ENCODE measurements around the gene CDCA5. TPM values are rescaled to one million over a fixed set of nuclear protein-coding genes. Genes with fewer than 3 reads are reported as not detected.

Gene CDCA5
- polyA plus RNA-seq, 3 donors = 0.20 to 0.28 TPM; not detected in 1

GRCh38 chr11:65107078-65107477 is 23.2 kb upstream of the CDCA5 start:
- DNase-seq = no peak

GRCh38 chr11:65104628-65105027 is 20.8 kb upstream of the CDCA5 start:
- no peak overlapping the region for H3K4me3 Mint-ChIP-seq
- Histone ChIP-seq H3K9ac (ENCODE audit: insufficient read depth, low read length, poor library complexity, severe bottlenecking) (no peak overlapping the region), H3K4me1 (ENCODE audit: control insufficient read depth in 1 of 2, insufficient read depth in 2 of 2, low read length in 2 of 2) (no peaks in the 10 kb centered on the region), H3K79me2 (ENCODE audit: insufficient read depth, low read length) (peaks cover 17% of the 10 kb centered on the region), H3K36me3 (replicated peaks in 1 of 2; ENCODE audit: control insufficient read depth in 1 of 2, insufficient read depth in 2 of 2, low read length in 2 of 2) (peaks cover 26 to 84% of the 10 kb centered on the region in 2 donors), H3K9me3 (replicated peaks in 1 of 2; ENCODE audit: control insufficient read depth in 1 of 2, insufficient read depth in 1 of 2, low read length in 2 of 2) (no peaks in the 10 kb centered on the region), H2AFZ (ENCODE audit: insufficient read depth, low read depth, low read length, poor library complexity, severe bottlenecking) (no peak overlapping the region), H3K27me3 (ENCODE audit: control insufficient read depth in 2 of 2, insufficient read depth in 2 of 2, low read length in 2 of 2) (no peaks in the 10 kb centered on the region), H3K27ac (ENCODE audit: low read depth in 1 of 2, low read length in 2 of 2) (no peak overlapping the region), H3K4me2 (replicated peaks; ENCODE audit: extremely low read depth, low read length, poor library complexity, severe bottlenecking) (no peak overlapping the region), H4K20me1 (ENCODE audit: insufficient read depth, low read length) (no peaks in the 10 kb centered on the region), H3K4me3 (replicated peaks in 1 of 3; ENCODE audit: low read depth in 2 of 3, low read length in 3 of 3) (no peak overlapping the region)
- no CpG with 5 or more reads among the region's 4 CpGs for WGBS (ENCODE audit: insufficient coverage)
- no peaks in the 10 kb centered on the region for H3K9me3 Mint-ChIP-seq
- intact Hi-C loops (cut with micrococcal nuclease) = no loop called here
- no peaks in the 10 kb centered on the region for H3K27me3 Mint-ChIP-seq (ENCODE audit: low read depth in 3 of 3)
- TF ChIP-seq CTCF (IDR thresholded peaks at IDR 0.05) = no peak
- no peaks in the 10 kb centered on the region for H3K4me1 Mint-ChIP-seq
- H3K36me3 Mint-ChIP-seq = peaks cover 37 to 57% of the 10 kb centered on the region in 2 donors
- H3K27ac Mint-ChIP-seq = no peak overlapping the region
- DNase-seq = no peak

More at GRCh38 chr11:65107078-65107477, 23.2 kb upstream of the CDCA5 start:
- Histone ChIP-seq H4K20me1 (ENCODE audit: insufficient read depth, low read length) (peaks cover 15% of the 10 kb centered on the region), H3K4me2 (replicated peaks; ENCODE audit: extremely low read depth, low read length, poor library complexity, severe bottlenecking) (no peak overlapping the region), H3K36me3 (replicated peaks in 1 of 2; ENCODE audit: control insufficient read depth in 1 of 2, insufficient read depth in 2 of 2, low read length in 2 of 2) (peaks cover 28 to 75% of the 10 kb centered on the region in 2 donors), H3K27ac (ENCODE audit: low read depth in 1 of 2, low read length in 2 of 2) (no peak overlapping the region), H3K4me1 (ENCODE audit: control insufficient read depth in 1 of 2, insufficient read depth in 2 of 2, low read length in 2 of 2) (peaks cover 17 to 19% of the 10 kb centered on the region in 2 donors), H3K27me3 (ENCODE audit: control insufficient read depth in 2 of 2, insufficient read depth in 2 of 2, low read length in 2 of 2) (no peaks in the 10 kb centered on the region), H3K9me3 (replicated peaks in 1 of 2; ENCODE audit: control insufficient read depth in 1 of 2, insufficient read depth in 1 of 2, low read length in 2 of 2) (no peaks in the 10 kb centered on the region), H3K9ac (ENCODE audit: insufficient read depth, low read length, poor library complexity, severe bottlenecking) (no peak overlapping the region), H2AFZ (ENCODE audit: insufficient read depth, low read depth, low read length, poor library complexity, severe bottlenecking) (no peak overlapping the region), H3K79me2 (ENCODE audit: insufficient read depth, low read length) (peaks cover 2% of the 10 kb centered on the region), H3K4me3 (replicated peaks in 1 of 3; ENCODE audit: low read depth in 2 of 3, low read length in 3 of 3) (no peak overlapping the region)
- no peak overlapping the region for H3K27ac Mint-ChIP-seq
- peaks cover 35 to 51% of the 10 kb centered on the region in 2 donors for H3K36me3 Mint-ChIP-seq
- H3K27me3 Mint-ChIP-seq (ENCODE audit: low read depth in 3 of 3) = peaks cover 0 to 5% (median 2%) of the 10 kb centered on the region in 3 donors
- WGBS (ENCODE audit: insufficient coverage) = 99% methylated on average over 8 of the region's 15 CpGs
- no peak overlapping the region for H3K4me3 Mint-ChIP-seq
- TF ChIP-seq CTCF (IDR thresholded peaks at IDR 0.05) = no peak
- peaks cover 20% of the 10 kb centered on the region for H3K4me1 Mint-ChIP-seq
- H3K9me3 Mint-ChIP-seq = no peaks in the 10 kb centered on the region
- intact Hi-C loops (cut with micrococcal nuclease) = no loop called here

All from CD14-positive monocyte (primary cell).